ENCODE measurements around the gene MAG.

DNA sequence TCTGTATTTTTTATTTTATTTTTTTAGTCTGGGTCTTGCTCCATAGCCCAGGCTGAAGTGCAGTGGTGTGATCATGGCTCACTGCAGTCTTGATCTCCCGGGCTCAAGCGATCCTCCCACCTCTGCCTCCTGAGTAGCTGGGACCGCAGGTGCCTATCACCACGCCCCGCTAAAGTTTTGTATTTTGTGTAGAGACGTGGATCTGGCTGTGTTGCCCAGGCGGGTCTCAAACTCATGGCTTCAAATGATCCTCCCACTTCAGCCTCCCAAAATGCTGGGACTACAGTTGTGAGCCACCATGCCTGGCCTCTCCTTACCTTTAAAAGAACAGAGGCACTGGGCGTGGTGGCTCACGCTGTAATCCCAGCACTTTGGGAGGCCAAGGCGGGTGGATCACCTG, 4.2 kb upstream of the MAG start:
- TF ChIP-seq, protein P1, sequence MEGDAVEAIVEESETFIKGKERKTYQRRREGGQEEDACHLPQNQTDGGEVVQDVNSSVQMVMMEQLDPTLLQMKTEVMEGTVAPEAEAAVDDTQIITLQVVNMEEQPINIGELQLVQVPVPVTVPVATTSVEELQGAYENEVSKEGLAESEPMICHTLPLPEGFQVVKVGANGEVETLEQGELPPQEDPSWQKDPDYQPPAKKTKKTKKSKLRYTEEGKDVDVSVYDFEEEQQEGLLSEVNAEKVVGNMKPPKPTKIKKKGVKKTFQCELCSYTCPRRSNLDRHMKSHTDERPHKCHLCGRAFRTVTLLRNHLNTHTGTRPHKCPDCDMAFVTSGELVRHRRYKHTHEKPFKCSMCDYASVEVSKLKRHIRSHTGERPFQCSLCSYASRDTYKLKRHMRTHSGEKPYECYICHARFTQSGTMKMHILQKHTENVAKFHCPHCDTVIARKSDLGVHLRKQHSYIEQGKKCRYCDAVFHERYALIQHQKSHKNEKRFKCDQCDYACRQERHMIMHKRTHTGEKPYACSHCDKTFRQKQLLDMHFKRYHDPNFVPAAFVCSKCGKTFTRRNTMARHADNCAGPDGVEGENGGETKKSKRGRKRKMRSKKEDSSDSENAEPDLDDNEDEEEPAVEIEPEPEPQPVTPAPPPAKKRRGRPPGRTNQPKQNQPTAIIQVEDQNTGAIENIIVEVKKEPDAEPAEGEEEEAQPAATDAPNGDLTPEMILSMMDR (IDR thresholded peaks at IDR 0.05): no peak
- TF ChIP-seq POLR2A (IDR thresholded peaks at IDR 0.05): no peak

Measured in thyroid gland (tissue), 4 donors.